GM12873 (cell line): ENCODE measurements around the gene BLCAP.

ENCODE experiments used
- TF ChIP-seq, protein P1 (sequence below): IDR thresholded peaks from 2 replicates; pipeline ENCODE4 v1.5.1; 2012; ENCODE audit warnings: low read depth, mild to moderate bottlenecking, moderate library complexity, low read length, control low read depth; ENCODE audit not compliant: insufficient read depth; ENCODE audit errors: missing control alignments

Gene BLCAP

DNA sequence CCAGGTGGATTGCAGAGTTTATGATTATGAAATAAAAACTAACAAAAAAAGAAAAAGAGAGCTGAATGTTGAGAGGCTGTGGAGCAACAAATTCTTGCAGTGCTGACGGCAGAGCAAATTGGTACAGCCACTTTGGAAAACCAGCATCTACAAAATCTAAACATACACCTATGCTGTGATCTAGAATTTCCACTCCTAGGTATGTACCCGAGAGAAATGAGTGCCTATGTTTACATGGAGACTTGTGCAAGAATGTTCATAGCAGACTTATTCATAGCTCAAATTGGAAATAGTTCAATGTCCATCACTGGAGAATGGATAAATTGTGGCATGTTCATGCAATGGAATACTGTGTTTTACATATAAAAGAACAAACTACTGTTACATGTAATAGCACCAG lies 3.0 kb upstream of the BLCAP start:
- TF ChIP-seq, protein P1, sequence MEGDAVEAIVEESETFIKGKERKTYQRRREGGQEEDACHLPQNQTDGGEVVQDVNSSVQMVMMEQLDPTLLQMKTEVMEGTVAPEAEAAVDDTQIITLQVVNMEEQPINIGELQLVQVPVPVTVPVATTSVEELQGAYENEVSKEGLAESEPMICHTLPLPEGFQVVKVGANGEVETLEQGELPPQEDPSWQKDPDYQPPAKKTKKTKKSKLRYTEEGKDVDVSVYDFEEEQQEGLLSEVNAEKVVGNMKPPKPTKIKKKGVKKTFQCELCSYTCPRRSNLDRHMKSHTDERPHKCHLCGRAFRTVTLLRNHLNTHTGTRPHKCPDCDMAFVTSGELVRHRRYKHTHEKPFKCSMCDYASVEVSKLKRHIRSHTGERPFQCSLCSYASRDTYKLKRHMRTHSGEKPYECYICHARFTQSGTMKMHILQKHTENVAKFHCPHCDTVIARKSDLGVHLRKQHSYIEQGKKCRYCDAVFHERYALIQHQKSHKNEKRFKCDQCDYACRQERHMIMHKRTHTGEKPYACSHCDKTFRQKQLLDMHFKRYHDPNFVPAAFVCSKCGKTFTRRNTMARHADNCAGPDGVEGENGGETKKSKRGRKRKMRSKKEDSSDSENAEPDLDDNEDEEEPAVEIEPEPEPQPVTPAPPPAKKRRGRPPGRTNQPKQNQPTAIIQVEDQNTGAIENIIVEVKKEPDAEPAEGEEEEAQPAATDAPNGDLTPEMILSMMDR: no peak

DNA sequence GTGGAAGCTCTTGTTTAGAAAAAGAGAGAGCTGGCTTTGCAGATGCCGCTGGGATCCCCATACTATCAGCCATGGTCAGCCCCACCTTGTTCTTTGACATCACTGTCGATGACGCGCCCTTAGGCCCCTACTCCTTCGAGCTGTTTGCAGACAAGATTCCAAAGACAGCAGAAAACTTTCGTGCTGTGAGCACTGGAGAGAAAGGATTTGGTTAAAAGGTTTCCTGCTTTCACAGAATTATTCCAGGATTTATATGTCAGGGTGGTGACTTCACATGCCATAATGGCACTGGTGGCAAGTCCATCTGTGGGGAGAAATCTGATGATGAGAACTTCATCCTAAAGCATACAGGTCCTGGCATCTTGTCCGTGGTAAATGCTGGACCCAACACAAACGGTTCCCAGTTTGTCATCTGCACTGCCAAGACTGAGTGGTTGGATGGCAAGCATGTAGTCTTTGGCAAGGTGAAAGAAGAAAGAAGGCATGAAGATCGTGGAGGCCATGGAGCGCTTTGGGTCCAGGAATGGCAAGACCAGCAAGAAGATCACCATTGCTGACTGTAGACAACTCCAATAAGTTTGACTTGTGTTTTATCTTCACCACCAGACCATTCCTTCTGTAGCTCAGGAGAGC lies 2.4 kb upstream of the BLCAP start:
- TF ChIP-seq, protein P1: no peak

DNA sequence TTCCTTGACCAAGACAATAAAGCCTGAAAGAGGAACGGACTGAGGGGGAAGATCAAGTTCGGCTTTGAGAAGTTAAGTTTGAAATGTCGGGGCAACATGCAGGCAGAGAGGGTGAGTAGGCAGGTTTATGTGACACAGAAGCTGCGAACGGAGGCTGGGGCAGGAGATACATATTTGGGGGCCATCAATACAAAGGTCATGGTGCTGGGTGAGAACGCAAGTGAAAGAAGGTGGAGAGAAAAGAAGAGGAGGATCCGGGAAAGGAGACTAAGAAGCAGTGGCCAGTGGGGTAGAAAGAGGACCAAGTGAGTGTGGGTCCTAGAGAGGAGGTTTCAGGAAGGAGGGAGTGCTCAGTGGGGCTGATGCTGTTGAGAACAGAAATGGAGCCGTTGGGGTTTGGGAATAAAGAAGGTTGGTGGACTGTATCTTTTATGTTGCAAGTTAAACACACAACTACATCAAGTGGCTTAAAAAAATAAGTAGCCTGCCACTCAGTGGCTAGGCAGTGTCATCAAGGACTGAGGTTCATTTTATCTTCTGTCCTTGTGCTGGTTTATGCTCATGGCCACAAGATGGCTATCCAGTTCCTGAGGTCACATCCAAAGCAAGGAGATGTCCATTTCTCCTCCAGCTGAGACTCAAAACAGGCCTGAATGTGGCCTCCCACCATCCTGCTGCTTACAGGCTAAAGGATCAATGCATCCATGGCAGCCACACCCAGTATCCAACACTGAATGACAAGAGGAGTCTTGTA lies 1.7 kb upstream of the BLCAP start:
- TF ChIP-seq, protein P1: no peak

DNA sequence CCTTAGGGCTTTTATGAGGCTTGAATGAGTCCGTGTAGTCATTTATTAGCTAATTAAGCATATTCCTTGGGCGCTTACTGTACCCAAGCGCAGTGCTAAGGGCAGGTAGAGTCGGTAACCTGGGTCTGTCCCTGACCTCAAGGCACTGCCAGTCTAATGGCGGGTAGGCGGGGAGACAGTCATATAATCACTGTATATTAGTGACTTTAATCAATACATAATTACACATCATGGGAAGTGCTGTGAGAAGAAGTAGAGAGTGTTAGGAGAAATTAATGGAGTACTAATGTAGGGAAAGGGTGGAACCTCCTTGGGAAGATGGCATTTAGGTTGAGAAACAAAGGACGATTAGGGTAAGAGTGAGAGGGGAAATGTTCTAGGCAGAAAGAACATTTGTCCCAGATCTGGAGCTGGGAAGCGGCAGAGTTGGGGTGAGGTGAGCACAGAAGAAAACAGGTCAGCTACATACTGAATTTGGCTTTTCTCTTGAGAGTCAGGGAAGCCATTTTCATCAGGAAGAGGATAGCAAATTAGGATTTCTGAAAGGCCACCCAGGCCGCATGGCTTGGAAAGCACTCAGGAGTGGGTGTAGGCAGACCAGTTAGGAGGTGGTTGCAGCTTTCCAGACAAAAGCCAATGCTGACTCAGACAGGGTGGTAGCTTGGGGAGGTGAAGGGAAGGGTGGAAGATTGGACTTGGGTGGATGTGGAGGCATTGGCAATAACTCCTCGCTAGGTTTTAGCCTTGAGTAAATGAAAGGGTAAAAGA lies 954 bp upstream of the BLCAP start:
- TF ChIP-seq, protein P1: no peak

DNA sequence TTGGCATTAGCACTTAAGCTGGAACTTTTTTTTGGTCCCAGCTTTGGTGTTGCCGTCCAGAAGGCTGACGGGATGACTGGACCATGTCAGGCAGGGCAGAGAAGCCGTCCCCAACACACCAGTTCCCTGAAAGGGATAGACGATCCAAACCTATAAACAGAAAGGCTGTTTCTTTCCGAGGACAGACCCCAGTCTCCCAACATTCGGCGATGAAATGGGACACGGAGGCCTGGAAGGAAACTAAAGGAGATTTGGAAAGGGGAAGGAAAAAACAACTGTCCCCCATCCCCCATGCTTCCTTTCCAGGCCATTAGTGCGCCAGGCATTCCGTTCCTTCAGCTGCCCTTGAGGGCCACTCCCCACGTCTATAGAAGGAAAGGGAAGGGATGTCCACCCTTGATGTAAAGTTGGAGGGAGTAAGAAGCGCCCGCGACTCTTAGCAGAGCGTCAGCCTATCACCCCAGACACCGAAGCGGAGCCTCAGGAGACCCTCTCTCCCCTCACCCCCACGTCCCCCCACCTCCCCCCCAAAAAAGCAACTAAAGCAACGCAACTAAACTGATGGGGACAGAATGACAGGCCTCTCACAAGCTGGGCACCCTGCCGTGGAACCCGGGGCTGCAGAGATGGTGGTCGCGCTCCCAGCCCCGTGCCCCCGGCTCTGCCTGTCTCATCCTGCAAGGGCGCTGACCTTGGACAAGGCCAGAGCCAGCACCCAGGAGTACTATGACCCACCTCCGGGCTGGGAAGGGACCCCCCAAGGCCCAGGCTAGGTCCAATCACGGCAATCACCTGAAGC lies 638 bp downstream of the BLCAP start:
- TF ChIP-seq, protein P1: no peak

DNA sequence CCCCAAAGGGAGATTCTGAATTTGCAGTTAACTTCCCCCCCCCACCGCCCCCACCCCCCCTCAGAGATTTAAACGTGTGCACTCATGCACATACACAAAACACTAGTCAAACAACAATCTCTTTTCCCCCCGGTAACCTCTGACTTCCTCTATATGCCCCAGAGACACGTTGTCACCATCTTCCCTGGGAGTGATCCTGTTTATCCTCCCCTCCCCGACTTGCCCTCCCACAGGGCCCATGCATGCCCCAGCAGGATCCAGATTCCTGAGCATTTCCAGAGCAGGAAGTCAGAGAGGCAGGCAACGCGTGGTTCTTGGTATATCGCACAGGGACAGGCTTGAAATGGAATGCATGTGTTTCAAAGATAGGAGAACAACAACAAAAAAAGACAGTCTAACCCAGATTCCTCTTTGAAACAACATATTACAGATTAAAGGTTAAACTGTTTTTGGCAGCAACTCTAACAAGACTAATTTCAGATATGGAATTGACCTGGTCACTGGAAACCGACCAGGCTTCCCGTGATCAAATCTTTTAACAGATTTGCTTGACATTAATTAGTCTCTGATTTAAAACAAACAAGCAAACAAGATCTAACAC lies 1.3 kb downstream of the BLCAP start:
- TF ChIP-seq, protein P1: no peak
